HS-27A (cell line): Measurements from ENCODE around the gene PTPRU.
"Not testable (repeated sequence)": the region's sequence is repeated elsewhere in the genome, so short reads cannot be mapped to it uniquely, and the experiment has no call there.

Source experiments
- DNase-seq: peaks from one replicate; pipeline ENCODE4 v3.0.0-alpha.2; 2012; ENCODE audit warnings: low read depth, missing footprints

The PTPRU gene

GRCh38 chr1:29290414-29290985, 54.2 kb downstream of the PTPRU start:
- DNase-seq, result no peak

GRCh38 chr1:29291756-29292155, 55.4 kb downstream of the PTPRU start:
- DNase-seq, result no peak

- DNase-seq, result no peak
Measured at GRCh38 chr1:29292344-29292743, 56.0 kb downstream of the PTPRU start.

GRCh38 chr1:29297450-29297849, 61.1 kb downstream of the PTPRU start:
- no peak for DNase-seq

- DNase-seq, result no peak
Measured at GRCh38 chr1:29298246-29298645, 61.9 kb downstream of the PTPRU start.

- no peak for DNase-seq
Measured at GRCh38 chr1:29299446-29299845, 63.1 kb downstream of the PTPRU start.

- not testable (repeated sequence) for DNase-seq
Measured at GRCh38 chr1:29301732-29302131, 65.4 kb downstream of the PTPRU start.

- DNase-seq, result no peak
Measured at GRCh38 chr1:29303201-29304024, 67.1 kb downstream of the PTPRU start.

- DNase-seq, result no peak
Measured at GRCh38 chr1:29304025-29304684, 67.8 kb downstream of the PTPRU start.

GRCh38 chr1:29305943-29306342, 69.6 kb downstream of the PTPRU start:
- DNase-seq, result no peak

- DNase-seq, result no peak
Measured at GRCh38 chr1:29306471-29307140, 70.3 kb downstream of the PTPRU start.

GRCh38 chr1:29309075-29309474, 72.8 kb downstream of the PTPRU start:
- DNase-seq, result no peak

- no peak for DNase-seq
Measured at GRCh38 chr1:29309621-29310020, 73.3 kb downstream of the PTPRU start.

GRCh38 chr1:29310616-29311180, 74.4 kb downstream of the PTPRU start:
- no peak for DNase-seq

GRCh38 chr1:29311352-29312030, 75.2 kb downstream of the PTPRU start:
- DNase-seq, result no peak

- DNase-seq, result no peak
Measured at GRCh38 chr1:29312469-29313461, 76.4 kb downstream of the PTPRU start.

GRCh38 chr1:29314685-29315084, 78.4 kb downstream of the PTPRU start:
- not testable (repeated sequence) for DNase-seq

- no peak for DNase-seq
Measured at GRCh38 chr1:29315262-29315661, 78.9 kb downstream of the PTPRU start.

- no peak for DNase-seq
Measured at GRCh38 chr1:29315876-29316275, 79.6 kb downstream of the PTPRU start.
